Activated CD4-positive, alpha-beta T cell treated with anti-CD3 and anti-CD28 coated beads, Interleukin-2, amount 50 U/mL, for 24 hours (primary cell): ENCODE measurements around the gene TRIO.

ENCODE experiments used
- DNase-seq, 2 donors: peaks; one replicate each; pipeline ENCODE4 v3.0.0-alpha.2; 2020; ENCODE audit warnings: low read depth in 1 of 2, low spot score in 1 of 2

Gene TRIO

GRCh38 chr5:14286574-14287421 is 143.7 kb downstream of the TRIO start:
- DNase-seq: no peak

- DNase-seq: no peak
Measured at GRCh38 chr5:14292766-14293658, 149.9 kb downstream of the TRIO start.

GRCh38 chr5:14295610-14296009 is 152.5 kb downstream of the TRIO start:
- DNase-seq: no peak

- no peak for DNase-seq
Measured at GRCh38 chr5:14296533-14297331, 153.6 kb downstream of the TRIO start.

- DNase-seq: no peak
Measured at GRCh38 chr5:14297697-14298096, 154.6 kb downstream of the TRIO start.

- no peak for DNase-seq
Measured at GRCh38 chr5:14298126-14298847, 155.1 kb downstream of the TRIO start.

GRCh38 chr5:14299666-14300065 is 156.5 kb downstream of the TRIO start:
- DNase-seq: no peak

- no peak for DNase-seq
Measured at GRCh38 chr5:14301186-14301585, 158.0 kb downstream of the TRIO start.

- DNase-seq: no peak
Measured at GRCh38 chr5:14302330-14302729, 159.2 kb downstream of the TRIO start.

GRCh38 chr5:14305045-14305444 is 161.9 kb downstream of the TRIO start:
- no peak for DNase-seq

- DNase-seq: no peak
Measured at GRCh38 chr5:14306329-14306815, 163.2 kb downstream of the TRIO start.

GRCh38 chr5:14308384-14309154 is 165.4 kb downstream of the TRIO start:
- no peak for DNase-seq

GRCh38 chr5:14309199-14309598 is 166.1 kb downstream of the TRIO start:
- DNase-seq: no peak

- no peak for DNase-seq
Measured at GRCh38 chr5:14309878-14310531, 166.9 kb downstream of the TRIO start.

GRCh38 chr5:14310901-14311300 is 167.8 kb downstream of the TRIO start:
- DNase-seq: no peak

GRCh38 chr5:14313986-14314690 is 171.0 kb downstream of the TRIO start:
- DNase-seq: no peak

GRCh38 chr5:14316471-14316870 is 173.3 kb downstream of the TRIO start:
- DNase-seq: no peak

- DNase-seq: no peak
Measured at GRCh38 chr5:14319102-14319501, 176.0 kb downstream of the TRIO start.

GRCh38 chr5:14321936-14322335 is 178.8 kb downstream of the TRIO start:
- DNase-seq: no peak
